Measurements from ENCODE around the gene SUZ12.
"Not testable (repeated sequence)": the region's sequence is repeated elsewhere in the genome, so short reads cannot be mapped to it uniquely, and the experiment has no call there.

SUZ12 gene

DNA sequence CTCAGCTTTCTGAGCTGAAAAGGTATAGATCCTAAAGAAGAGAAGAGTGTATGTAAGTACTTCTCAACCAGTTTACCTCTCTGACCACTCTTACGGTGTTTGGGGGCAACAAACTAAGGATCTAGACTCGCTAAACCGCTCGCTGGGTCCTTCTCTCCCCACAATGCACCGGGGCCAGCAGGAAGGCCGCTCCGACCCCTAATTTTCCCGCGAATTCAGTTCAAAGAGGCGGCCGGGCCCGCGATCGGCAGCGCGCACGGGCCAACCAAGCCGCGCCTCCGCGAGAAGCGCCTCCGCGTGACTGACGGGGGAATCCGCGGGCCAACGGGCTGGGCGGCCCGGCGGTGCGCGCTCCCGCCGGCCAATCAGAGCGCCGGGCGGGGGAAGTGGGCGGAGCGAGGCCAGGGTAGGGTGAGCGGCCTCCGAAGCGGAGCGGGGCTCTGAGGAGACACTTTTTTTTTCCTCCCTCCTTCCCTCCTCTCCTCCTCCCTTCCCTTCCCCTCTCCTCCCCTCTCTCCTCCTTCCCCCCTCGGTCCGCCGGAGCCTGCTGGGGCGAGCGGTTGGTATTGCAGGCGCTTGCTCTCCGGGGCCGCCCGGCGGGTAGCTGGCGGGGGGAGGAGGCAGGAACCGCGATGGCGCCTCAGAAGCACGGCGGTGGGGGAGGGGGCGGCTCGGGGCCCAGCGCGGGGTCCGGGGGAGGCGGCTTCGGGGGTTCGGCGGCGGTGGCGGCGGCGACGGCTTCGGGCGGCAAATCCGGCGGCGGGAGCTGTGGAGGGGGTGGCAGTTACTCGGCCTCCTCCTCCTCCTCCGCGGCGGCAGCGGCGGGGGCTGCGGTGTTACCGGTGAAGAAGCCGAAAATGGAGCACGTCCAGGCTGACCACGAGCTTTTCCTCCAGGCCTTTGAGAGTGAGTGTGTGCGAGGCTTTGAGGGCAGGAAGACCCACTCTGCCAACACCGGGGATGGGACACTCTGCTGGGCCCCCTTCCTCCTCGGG lies at the start of gene SUZ12:
Gene SUZ12 (plus strand): TSS at position 393 of the 995 bp plus-strand sequence. CDS start 240 bp downstream, at position 633.
- Mint-ChIP-seq H3K4me1 (peaks cover 12% of the 10 kb centered on the region), H3K27ac (peak within 1 kb of the TSS; percentile 67 to 91 (median 90)), H3K4me3 (peak within 1 kb of the TSS; percentile 88 to 91 (median 89))
- H3K9me3 Mint-ChIP-seq; H3K27me3 Mint-ChIP-seq (ENCODE audit: low read depth); H3K36me3 Mint-ChIP-seq (ENCODE audit: low read depth): not testable (repeated sequence)

DNA sequence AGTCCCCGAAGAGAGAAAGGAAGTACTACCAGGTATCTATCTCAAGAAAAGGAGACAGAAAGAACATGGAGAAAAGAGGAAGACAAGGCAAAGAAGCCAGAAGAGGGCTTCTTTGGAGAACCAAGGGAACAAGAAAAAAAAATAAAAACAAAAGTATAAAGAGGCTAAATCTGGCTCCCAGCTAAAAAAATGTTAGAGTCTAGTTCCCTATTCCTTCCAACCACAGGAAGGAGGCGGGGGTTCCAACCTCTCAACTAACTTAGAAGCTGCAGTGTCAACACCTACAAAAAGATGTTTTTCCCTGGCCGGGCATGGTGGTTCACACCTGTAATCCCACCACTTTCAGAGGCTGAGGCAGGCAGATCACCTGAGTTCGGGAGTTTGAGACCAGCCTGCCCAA lies 48.7 kb upstream of the SUZ12 start:
- Mint-ChIP-seq H3K36me3 (ENCODE audit: low read depth) (peaks cover 57% of the 10 kb centered on the region), H3K27me3 (ENCODE audit: low read depth) (no peaks in the 10 kb centered on the region), H3K4me1 (no peaks in the 10 kb centered on the region), H3K27ac (no peak overlapping the region), H3K9me3 (no peaks in the 10 kb centered on the region), H3K4me3 (no peak overlapping the region)
- no peak for TF ChIP-seq CTCF (IDR thresholded peaks at IDR 0.05; ENCODE audit: unreplicated experiment in 3 of 3)

DNA sequence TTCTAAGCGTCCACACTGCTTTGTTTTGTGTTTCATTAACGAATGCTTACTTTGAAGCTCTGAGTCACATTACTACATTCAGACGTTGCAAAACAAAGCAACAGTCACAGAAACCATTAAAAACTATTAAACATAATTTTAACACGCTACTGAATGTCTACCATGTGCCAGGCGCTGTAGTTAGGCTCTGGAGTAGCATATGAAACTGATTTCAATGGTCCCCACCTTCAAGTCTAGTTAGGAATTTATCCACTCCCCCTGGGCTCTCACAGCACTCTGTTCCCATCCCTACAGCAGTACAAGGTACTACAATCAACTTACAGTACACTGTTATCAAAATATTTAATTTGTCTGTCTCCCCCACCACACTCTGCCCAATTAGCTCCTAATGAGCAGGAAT lies 35.9 kb upstream of the SUZ12 start:
- Mint-ChIP-seq H3K27ac (no peak overlapping the region), H3K9me3 (no peaks in the 10 kb centered on the region), H3K4me1 (no peaks in the 10 kb centered on the region), H3K36me3 (ENCODE audit: low read depth) (peaks cover 14% of the 10 kb centered on the region), H3K27me3 (ENCODE audit: low read depth) (no peaks in the 10 kb centered on the region), H3K4me3 (no peak overlapping the region)
- no peak for TF ChIP-seq CTCF (IDR thresholded peaks at IDR 0.05; ENCODE audit: unreplicated experiment in 3 of 3)

- TF ChIP-seq CTCF (IDR thresholded peaks at IDR 0.05; ENCODE audit: unreplicated experiment in 3 of 3): no peak
- Mint-ChIP-seq H3K9me3 (no peaks in the 10 kb centered on the region), H3K27ac (no peak overlapping the region), H3K4me3 (peak overlapping the region in 1 of 3 experiments; percentile 54), H3K27me3 (ENCODE audit: low read depth) (no peaks in the 10 kb centered on the region), H3K4me1 (peaks cover 8% of the 10 kb centered on the region), H3K36me3 (ENCODE audit: low read depth) (peaks cover 4% of the 10 kb centered on the region)
Measured at GRCh38 chr17:31902693-31903092, 34.1 kb upstream of the SUZ12 start.

GRCh38 chr17:31903401-31903800 lies 33.4 kb upstream of the SUZ12 start:
- Mint-ChIP-seq H3K27ac (no peak overlapping the region), H3K27me3 (ENCODE audit: low read depth) (no peaks in the 10 kb centered on the region), H3K4me3 (no peak overlapping the region), H3K9me3 (no peaks in the 10 kb centered on the region), H3K4me1 (peaks cover 14% of the 10 kb centered on the region), H3K36me3 (ENCODE audit: low read depth) (no peaks in the 10 kb centered on the region)
- TF ChIP-seq CTCF (IDR thresholded peaks at IDR 0.05; ENCODE audit: unreplicated experiment in 3 of 3): no peak

DNA sequence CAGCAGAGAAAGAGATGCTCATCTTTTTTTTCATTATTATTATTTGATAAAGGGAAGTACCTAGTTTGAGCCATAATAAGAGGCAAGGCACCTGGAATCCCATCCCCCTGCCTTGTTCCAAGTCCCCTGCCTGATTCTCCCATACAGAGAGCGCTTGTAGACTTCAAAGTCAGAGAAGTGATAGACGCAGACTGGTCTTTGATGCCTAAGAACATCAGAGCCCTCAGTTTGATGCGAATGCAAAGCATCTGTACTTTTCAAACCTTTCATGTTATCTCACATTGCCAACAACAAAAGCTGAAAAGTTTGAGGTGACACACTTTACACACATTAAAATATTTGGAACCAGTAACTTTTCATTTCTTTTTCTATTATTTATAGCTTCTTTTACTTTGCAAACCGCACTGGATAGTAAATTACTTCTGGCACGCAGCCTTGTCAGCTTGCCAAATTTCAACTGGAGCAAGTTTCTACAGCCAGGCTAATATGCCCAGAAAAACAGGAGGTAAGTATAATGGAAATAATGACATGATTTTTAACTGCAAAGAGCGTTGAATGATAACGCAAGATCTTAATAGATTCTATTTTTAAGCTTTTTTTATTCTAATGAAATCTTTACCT lies 29.4 kb upstream of the SUZ12 start:
- Mint-ChIP-seq H3K27me3 (ENCODE audit: low read depth) (no peaks in the 10 kb centered on the region), H3K9me3 (no peaks in the 10 kb centered on the region), H3K27ac (peak overlapping the region; percentile 31 to 72 (median 33)), H3K36me3 (ENCODE audit: low read depth) (no peaks in the 10 kb centered on the region), H3K4me1 (peaks cover 26% of the 10 kb centered on the region), H3K4me3 (peak overlapping the region in 2 of 3 experiments; percentile 10 to 18)
- no peak for TF ChIP-seq CTCF (IDR thresholded peaks at IDR 0.05; ENCODE audit: unreplicated experiment in 3 of 3)

Data from nephron (organoid).